Retinal pigment epithelial cell (primary cell): ENCODE results near the gene CBX1.

ENCODE experiments used
- DNase-seq: peaks from one replicate; pipeline ENCODE4 v3.0.0-alpha.2; 2010; ENCODE audit warnings: low read depth
- H3K4me3 ChIP-seq: 2 replicates; pipeline ENCODE4 v1.5.1; 2011; ENCODE audit warnings: mild to moderate bottlenecking, low read length, control low read depth, moderate library complexity
- TF ChIP-seq, protein P1 (sequence below): conservative IDR thresholded peaks from 2 replicates; pipeline ENCODE4 v1.5.1; 2011; ENCODE audit warnings: low read depth, low read length, control low read depth, inconsistent platforms

CBX1 gene

DNA sequence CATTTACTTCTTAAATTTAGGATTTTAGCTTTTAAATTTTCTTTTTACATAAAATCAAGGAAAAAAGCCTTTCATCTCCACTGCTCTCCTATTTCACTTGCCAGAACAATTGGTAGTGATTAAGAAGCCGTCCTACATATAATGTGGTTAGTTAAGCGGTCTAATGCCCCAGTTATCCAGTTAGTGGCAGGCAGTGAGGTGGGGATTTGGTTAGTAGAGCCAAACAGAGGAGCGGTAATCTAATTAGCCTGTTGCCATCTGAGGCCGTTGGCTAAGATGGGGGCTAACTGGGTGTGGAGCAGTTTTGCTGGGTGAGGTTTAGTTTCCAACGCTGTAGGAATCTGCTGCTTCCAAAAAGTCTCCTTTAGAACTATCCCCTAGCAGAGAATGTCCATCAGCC is 28.7 kb upstream of the CBX1 start:
- H3K4me3 ChIP-seq: no peak overlapping the region
- no peak for DNase-seq
- TF ChIP-seq, protein P1, sequence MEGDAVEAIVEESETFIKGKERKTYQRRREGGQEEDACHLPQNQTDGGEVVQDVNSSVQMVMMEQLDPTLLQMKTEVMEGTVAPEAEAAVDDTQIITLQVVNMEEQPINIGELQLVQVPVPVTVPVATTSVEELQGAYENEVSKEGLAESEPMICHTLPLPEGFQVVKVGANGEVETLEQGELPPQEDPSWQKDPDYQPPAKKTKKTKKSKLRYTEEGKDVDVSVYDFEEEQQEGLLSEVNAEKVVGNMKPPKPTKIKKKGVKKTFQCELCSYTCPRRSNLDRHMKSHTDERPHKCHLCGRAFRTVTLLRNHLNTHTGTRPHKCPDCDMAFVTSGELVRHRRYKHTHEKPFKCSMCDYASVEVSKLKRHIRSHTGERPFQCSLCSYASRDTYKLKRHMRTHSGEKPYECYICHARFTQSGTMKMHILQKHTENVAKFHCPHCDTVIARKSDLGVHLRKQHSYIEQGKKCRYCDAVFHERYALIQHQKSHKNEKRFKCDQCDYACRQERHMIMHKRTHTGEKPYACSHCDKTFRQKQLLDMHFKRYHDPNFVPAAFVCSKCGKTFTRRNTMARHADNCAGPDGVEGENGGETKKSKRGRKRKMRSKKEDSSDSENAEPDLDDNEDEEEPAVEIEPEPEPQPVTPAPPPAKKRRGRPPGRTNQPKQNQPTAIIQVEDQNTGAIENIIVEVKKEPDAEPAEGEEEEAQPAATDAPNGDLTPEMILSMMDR: no peak

DNA sequence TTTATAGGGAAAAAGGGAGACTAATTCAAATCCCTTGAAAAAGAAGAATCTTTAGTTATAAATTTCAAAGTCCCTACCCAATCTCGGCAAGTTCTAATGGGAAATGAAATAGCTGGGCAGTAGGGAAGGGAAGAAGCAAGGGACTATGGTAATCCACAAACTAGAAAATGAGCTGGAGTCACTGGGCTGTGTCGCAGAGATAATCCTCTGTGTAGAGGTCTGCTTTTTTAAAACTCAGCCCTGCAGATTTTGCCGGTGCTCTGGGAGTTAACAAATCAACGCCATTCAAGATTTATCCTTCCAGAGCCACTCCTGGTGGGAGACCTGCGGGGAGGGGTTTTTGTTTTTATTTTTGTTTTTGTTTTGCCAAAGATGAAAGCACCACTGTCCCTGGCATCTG is 27.1 kb upstream of the CBX1 start:
- DNase-seq: no peak
- TF ChIP-seq, protein P1: no peak
- H3K4me3 ChIP-seq: no peak overlapping the region

DNA sequence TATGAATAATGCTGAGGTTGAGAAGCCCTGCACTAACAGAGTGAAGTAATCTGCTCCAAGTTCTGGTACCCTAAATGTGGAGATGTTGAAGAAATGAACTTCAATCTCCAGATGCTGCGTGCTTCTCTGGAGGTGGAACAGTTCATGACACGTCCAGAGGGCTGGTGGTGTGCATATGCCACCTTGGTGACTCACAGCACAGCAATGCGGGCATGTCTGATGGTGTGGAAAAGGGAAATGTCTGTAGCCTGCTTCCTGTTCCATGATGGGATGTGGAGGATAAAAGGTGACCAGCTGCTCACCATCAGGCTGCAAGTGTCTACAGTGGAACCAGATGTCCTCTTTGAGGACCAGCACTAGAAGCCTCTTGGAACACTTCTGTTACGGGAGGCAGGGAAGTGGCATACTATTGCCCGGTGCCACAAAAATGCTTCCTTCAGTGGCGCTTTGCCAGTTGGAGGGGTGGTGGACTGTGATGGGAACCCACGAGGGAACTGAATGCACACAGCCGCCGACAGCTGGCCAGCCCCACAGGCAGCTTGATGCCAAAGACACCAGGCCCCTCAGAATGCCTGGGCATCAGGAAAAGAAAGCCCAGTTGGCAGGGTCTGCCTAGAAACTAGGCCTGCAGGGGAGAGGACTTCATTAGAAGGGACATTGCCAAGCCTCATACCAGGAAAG is 26.2 kb upstream of the CBX1 start:
- no peak for DNase-seq
- TF ChIP-seq, protein P1: no peak
- H3K4me3 ChIP-seq: no peak overlapping the region

DNA sequence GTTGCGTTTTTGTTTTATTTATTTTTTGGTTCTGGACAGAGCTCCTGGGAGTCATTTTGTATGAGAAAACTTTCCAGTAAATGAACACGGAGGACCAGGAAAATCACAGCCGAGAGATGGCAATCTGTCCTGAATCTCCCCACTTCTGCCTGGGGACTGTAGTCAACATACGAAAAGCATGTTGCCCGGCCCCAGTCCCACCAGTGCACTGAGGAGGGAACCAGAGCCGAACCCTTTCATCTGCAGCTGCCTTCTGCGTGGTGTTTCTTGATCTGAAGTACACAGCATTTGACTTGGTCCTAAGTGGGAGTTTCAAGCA is 25.2 kb upstream of the CBX1 start:
- H3K4me3 ChIP-seq: no peak overlapping the region
- no peak for DNase-seq
- TF ChIP-seq, protein P1: no peak

DNA sequence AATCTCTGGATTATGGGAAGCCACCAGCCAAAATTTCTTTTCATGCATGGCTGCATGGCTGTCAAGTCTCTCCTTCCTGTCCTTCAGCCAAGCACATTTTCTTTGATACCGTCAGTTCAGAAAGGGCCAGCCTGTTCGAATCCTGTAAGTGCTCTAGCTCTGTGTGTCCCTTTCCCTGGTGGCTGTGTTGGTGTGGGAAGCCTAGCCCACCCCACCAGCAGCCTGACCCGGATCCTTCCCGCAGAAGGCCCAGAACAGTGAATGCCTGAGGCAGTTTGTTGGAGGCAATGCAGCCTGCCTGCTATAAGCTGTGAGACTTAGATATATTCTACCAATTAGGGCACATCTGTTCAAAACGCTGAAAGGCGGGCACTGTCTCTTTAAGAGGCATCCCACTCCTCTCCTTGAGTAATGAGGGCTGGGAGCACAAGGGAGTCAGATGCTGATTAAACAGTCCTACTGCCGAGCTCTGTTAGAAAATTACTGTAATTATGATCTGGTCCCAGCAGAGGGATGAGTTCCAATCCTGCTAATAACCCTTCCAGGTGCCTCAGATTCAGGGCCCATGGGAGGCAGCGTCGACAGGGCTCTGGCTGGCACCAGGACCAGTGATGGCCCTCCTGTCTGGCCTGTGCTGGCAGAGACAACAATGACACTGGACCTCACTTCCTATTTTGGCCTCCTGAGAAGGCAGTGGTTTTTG is 24.7 kb upstream of the CBX1 start:
- TF ChIP-seq, protein P1: no peak
- no peak overlapping the region for H3K4me3 ChIP-seq
- no peak for DNase-seq

DNA sequence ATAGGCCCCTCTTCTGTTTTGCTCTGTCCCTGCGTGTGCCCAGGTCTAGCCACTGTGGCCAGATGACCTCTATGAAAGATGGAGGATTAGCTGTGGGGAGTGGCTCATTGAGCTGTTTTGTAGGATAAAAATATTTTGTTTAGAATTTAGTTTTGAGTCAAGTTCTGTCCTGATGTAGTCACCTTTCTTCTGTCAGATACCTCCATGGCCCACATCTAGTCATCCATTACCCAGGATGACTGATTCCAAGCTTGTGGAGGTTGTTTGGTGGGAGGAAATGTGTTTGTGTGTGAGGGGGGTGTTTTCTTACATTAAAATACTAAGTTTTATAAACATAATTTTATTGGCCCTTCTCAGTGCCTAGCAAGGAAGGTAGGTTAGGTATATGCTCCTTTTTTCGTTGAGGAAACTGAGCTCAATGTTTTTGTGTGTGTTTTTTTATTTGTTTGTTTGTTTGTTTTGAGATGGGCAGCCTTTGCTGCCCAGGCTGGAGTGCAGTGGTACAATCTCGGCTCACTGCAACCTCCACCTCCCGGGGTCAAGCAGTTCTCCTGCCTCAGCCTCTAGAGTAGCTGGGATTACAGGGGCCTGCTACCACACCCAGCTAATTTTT is 22.6 kb upstream of the CBX1 start:
- TF ChIP-seq, protein P1: no peak
- DNase-seq: no peak

DNA sequence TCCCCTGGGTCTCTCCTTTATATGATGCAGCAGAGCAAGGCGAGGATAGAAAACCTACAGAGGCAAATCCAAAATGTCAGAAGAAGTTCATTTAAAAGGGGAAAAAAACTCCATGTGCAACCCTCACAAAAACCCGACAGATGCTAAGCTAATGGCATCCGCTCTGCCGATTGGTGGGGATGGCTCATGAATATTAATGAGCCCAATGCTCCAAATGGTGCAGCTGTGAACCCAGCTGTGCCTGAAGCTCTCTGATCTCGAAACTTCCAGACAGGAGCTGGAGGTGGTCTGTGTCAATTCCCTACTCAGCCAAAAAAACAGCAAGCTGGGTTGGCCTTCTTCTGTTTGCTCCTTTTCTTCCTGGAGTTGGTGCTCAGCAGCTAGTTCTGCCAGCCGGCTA is 21.8 kb upstream of the CBX1 start:
- TF ChIP-seq, protein P1: no peak
- no peak overlapping the region for H3K4me3 ChIP-seq
- DNase-seq: no peak

More for the DNA sequence above, 22.6 kb upstream of the CBX1 start:
- no peak overlapping the region for H3K4me3 ChIP-seq
